GM21526 (cell line): ENCODE results near the gene QSOX1.

Experiments
- ATAC-seq: cut with Tn5 transposase; IDR thresholded peaks from one replicate; pipeline ENCODE4 v1.9.1; 2021; ENCODE audit warnings: moderate library complexity; ENCODE audit not compliant: unreplicated experiment, low FRiP score

The QSOX1 gene

GRCh38 chr1:180231506-180231921, 76.8 kb downstream of the QSOX1 start:
- ATAC-seq: no peak

DNA sequence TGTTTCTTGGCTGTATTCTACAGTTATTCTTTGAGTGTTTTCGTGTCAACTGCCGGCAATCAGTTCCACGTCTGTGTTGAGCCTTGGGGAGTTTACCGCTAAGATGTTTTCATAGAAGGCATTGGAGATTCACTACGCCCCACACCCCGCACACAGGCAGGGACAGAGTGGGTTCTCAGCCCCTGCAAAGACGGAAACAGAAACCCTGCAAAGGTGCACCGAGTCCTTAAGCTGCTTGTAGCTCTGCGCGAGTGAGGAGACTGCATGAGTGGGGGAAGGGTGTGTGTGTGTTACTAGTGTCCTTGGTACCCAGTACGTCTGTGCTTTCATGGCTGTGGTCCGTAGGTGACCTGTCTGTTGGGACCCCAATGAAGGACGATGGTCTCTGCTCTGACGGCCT, 77.3 kb downstream of the QSOX1 start:
- ATAC-seq: no peak

DNA sequence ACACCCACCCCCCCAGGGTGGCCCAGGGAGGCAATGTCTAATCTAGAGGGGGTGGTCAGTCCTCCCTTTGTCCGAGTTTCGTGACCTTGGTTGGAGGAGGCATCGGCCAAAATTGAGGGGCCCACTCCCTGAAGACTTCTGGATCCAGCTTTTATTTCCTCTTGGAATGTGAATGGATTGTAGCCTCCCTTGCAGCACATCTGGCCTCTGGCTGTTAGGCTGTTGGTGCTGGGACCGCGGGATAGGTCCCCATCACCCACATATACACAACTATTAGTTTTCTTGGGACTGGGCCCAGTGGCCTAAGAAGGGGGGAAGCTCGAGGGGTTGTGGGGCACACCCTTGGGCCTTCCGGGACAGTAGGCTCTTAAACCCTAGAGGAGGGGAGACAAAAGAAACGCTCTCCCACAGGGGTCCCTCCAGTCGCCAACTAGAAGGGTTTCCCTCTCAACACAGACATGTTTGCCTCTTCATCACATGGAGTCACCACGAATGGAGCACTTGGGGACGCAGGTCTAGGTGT, 77.9 kb downstream of the QSOX1 start:
- no peak for ATAC-seq

DNA sequence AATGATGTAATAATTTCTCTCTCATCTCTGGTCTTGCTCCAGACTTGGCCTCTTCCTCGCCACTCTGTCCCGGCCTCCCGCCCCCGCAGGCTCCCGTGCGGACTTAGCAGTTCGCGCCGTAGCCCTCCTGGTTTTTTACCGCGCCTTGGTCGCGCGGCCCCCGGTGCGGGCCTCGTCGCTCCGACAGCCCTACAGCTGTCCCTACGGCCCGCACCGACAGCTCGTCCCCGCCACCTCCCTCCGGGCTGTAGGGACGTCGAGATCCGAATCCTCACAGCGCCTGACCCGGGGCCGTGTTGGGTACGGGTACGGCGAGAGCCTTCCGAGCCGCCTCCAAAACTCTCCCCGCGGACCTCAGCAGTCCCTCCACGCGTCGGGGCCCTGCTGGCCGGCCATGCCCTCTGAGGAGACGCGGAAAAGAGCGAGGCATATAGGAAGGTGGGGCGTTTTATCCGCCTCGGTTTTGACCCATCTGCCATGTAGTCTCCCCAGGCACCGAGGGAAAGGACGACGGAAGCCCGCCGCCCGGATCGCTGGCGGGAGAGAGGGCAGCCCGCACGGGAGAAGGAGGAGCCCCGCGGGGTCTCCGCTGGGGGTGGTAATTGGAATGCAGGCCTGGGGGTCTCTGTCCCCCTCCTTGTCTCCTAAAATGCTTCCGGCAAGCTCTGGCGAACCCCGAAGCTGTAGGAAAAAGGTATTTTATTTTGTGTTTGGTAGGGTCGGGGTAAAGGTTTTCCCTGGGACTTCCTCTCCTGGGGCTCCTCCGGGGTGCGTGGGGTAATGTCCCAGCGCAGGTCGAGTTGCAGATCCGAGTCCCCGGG, 78.7 kb downstream of the QSOX1 start:
- no peak for ATAC-seq

- no peak for ATAC-seq
Measured at GRCh38 chr1:180234369-180235076, 79.9 kb downstream of the QSOX1 start.

GRCh38 chr1:180235077-180235501, 80.4 kb downstream of the QSOX1 start:
- ATAC-seq: no peak

- no peak for ATAC-seq
Measured at GRCh38 chr1:180235502-180236239, 81.0 kb downstream of the QSOX1 start.

DNA sequence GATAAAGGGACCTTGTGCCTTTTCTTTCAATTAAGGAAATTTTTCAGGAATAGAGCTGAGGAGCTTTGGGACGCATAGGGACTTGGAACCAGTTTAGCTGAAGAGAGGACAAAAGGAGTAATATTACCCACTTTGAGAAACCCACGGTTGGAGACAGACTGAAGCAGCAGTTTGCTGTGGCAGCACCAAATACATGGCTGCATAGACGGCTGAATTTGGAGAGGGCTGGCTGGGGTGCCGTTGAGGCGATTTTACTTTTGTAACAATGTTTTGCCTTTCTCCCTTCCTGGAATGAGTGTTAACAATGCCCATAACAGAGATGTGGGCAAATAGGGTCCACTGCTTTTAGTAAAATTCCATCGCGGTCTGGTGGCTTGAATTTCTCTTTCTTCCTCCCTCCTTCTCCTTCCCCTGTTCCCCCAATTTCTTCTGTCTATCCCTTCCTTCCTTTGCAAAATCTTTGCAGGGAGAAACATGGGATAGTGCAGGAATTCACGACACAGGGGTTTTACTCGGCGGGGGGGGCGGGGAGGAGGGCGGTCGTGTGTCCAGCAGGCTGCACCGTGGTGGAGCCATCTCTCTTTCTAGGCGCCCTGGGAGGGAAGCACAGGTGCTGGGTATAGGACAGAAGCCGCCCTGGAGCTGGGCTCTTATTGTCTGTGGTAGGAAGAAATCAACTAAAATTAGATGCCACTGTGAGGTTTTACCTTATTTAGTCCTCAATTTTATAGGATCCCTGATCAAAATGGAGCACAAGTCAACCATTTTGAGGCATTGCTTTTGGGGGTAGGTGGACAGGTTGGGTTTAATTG, 82.2 kb downstream of the QSOX1 start:
- ATAC-seq: no peak

GRCh38 chr1:180237869-180238476, 83.3 kb downstream of the QSOX1 start:
- ATAC-seq: no peak

- ATAC-seq: no peak
Measured at GRCh38 chr1:180238675-180239074, 84.0 kb downstream of the QSOX1 start.

DNA sequence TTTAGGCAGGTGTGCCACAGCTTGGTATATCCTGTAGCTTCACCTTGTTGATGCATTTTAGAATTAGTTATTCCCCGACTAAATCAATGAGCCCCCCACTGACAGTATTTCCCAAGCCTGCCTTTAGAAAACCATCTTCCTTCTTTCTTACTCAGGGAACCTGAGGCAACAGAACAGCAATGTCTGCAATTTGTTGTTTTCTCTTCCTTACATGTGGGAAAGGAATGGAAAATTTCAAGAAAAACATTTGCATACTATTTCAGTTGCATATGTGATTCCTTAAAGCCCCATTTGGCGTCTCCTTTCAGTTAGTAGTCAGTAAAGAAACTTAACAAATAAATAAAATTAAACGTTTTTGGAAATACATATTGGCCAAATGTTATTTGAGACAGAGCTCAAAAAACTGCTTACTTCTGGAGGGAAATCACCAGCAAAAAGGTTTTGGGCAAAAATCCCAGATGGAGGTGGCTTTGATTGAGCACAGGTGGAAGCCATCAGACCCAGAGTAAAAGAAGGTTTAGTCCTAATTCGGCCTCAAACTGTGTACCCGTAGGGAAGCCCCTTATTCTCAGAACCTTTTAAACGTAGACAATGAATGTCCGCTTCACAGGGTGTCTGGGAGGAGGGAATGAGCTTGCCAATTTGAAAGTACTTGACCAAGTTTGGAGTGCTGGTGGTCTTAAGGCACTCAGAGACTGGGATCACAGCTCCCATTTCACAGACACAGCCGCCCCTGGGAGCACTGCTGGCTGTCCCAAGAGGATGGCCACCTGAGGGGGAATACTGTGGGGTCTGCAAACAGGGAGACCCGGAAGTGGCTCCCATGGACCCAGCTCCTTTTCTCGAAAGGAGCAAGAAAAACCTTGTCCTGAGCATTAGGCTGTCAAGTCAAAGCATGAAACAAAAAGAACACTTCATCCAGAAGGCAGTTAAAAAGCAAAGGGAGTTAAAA, 84.8 kb downstream of the QSOX1 start:
- ATAC-seq: no peak

- no peak for ATAC-seq
Measured at GRCh38 chr1:180241716-180242544, 87.3 kb downstream of the QSOX1 start.

DNA sequence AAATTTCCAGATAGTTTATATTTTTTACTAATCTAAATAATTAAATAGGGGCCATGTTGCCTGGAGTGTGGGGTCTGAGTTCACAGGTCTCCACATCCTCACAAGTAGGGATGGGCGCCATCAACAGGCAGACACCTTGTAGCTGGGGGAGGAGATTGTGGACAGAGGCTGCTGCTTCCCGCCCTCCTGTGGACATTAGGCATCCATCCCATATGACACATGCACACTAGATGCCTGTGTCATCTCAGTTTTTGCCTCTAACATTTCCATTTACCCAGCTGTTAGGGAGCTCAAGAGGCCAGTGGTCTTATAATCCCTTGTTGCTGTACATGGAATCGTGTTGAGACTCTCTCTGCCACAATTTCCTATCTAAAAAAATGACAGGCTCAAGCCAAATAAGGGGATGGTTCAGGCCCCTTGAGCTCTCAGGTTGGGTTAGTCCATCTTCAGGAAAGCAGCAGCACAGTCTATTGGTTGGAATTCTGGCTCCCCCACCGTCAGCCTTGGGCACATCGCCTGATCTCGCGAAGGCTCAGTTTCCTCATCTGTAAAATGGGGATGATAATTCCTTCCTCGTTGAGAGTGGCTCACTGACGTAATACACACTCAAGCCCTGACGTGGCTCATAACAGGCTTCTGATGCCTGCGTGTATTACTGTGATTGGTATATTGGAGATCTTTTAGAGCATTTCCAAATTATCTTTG, 89.0 kb downstream of the QSOX1 start:
- no peak for ATAC-seq

DNA sequence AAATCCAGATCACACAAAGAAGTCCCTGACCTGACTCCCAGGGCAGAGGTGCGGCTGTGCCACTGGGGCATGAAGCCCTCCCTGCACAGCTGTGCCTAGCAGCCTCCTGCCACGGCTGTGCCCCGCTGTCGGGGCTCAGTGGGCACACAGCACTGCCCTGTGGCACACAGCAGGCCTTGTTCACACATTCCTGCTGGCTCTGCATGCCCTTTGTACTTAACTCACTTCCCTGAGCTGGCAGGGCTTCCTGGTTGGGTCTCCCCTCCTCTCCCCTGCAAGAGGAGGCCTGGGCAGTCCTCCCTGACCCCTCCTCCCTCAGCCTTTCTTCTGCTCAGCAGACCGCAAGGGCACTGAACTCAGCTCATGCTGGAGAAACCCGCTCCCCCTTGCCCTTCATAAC, 90.2 kb downstream of the QSOX1 start:
- ATAC-seq: no peak

- ATAC-seq: no peak
Measured at GRCh38 chr1:180246579-180246978, 91.9 kb downstream of the QSOX1 start.

DNA sequence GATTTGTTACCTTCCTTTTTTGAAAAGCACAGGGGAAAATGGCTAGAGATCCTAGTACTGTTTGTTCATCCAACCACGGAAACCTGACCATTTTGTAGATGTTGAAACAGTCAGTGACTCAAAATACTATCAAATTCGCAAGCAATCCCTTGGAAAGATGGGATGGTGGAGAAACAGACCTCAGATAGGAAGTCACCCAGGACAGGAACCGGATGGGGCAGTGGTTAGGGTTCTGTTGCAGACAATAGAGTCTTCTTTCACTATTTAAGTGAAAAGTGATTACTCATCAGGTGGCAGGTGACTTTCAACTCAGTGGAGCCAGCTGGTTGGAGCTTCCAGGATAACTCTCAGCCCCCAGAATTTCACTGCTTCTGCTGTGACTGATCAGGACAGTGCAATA, 92.4 kb downstream of the QSOX1 start:
- ATAC-seq: no peak

- ATAC-seq: no peak
Measured at GRCh38 chr1:180247580-180247979, 92.9 kb downstream of the QSOX1 start.
